Inflammatory macrophage treated with lipopolysaccharide for 1 hour (primary cell): ENCODE results near the gene NR5A2.

Source experiments
- DNase-seq, 2 donors: peaks; one replicate each; pipeline ENCODE4 v3.0.0-alpha.2; 2020 to 2022

NR5A2 gene

GRCh38 chr1:200211157-200211556 lies 183.6 kb downstream of the NR5A2 start:
- no peak for DNase-seq

GRCh38 chr1:200213392-200213791 lies 185.9 kb downstream of the NR5A2 start:
- no peak for DNase-seq

GRCh38 chr1:200213921-200214320 lies 186.4 kb downstream of the NR5A2 start:
- no peak for DNase-seq

GRCh38 chr1:200215350-200215749 lies 187.8 kb downstream of the NR5A2 start:
- DNase-seq: no peak

GRCh38 chr1:200217703-200218102 lies 190.2 kb downstream of the NR5A2 start:
- no peak for DNase-seq

- DNase-seq: no peak
Measured at GRCh38 chr1:200221614-200222282, 194.2 kb downstream of the NR5A2 start.

GRCh38 chr1:200223207-200223606 lies 195.7 kb downstream of the NR5A2 start:
- DNase-seq: no peak

- no peak for DNase-seq
Measured at GRCh38 chr1:200223613-200224012, 196.1 kb downstream of the NR5A2 start.

GRCh38 chr1:200224315-200224714 lies 196.8 kb downstream of the NR5A2 start:
- DNase-seq: no peak

- DNase-seq: no peak
Measured at GRCh38 chr1:200226268-200226968, 198.9 kb downstream of the NR5A2 start.

GRCh38 chr1:200226969-200227303 lies 199.4 kb downstream of the NR5A2 start:
- DNase-seq: no peak
